ENCODE results near the gene TRPM2. TPM values are rescaled to one million over a fixed set of nuclear protein-coding genes. Genes with fewer than 3 reads are reported as not detected.
A peak's percentile ranks its signal among the peaks of the same experiment; 100 is the strongest.

The TRPM2 gene
- polyA plus RNA-seq, 3 donors = 0.98 to 1.3 (median 1.2) TPM

GRCh38 chr21:44374601-44375280 lies 21.3 kb downstream of the TRPM2 start:
- no peak for DNase-seq

DNA sequence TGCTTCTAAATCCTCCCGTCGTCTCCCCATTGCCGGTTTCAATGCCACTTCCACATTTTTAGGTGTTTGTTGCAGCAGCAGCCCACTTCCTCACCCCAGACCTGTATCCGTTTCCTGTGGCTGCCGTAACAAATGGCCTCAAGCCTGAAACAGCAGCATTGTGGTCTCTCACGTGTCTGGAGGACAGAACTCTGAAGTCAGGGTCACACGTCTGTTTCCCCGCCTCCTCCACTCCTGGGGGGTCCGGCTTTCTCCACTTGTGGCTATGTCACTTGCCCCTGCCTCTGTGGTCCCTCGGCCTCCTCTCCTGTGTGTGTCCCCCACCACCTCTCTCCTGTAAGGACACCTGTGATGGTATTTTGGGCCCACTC lies 21.8 kb downstream of the TRPM2 start:
- DNase-seq = no peak

DNA sequence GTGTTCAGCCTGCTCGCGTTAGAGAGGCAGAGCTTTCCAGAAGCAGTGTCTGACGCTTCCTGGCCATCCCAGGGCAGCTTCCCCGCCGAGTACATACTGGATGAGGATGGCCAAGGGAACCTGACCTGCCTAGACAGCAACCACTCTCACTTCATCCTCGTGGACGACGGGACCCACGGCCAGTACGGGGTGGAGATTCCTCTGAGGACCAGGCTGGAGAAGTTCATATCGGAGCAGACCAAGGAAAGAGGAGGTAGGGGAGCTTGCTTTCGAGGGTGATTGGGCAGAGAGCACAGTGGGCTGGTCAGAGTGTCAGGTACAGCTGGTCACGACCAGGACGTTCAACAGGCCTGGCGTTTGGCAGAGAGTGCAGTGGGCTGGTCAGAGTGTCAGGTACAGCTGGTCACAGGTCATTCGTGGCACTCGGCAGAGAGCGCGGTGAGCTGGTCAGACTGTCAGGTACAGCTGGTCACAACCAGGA lies 22.4 kb downstream of the TRPM2 start:
- no peak for DNase-seq

DNA sequence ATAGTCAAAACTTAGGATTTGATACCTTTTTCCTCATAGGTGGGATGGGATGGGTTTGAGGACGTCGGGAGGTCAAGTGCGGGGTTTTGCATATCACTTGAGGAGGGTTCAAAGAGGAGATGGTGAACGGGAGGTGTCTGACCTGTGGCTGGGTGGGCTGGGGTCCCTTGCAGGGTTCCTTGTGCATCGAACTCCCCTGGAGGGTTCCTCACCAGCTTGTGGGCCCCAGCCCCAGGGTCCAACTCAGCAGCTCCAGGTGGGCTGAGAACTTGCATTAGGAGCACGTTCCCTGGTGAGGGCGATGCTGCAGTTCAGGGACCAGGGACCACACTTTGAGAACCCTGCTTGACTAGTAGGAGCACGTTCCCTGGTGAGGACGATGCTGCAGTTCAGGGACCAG lies 23.2 kb downstream of the TRPM2 start:
- DNase-seq = no peak

- no peak for DNase-seq
Observed at GRCh38 chr21:44377201-44377921, 23.9 kb downstream of the TRPM2 start.

- DNase-seq = no peak
Observed at GRCh38 chr21:44377922-44378645, 24.7 kb downstream of the TRPM2 start.

DNA sequence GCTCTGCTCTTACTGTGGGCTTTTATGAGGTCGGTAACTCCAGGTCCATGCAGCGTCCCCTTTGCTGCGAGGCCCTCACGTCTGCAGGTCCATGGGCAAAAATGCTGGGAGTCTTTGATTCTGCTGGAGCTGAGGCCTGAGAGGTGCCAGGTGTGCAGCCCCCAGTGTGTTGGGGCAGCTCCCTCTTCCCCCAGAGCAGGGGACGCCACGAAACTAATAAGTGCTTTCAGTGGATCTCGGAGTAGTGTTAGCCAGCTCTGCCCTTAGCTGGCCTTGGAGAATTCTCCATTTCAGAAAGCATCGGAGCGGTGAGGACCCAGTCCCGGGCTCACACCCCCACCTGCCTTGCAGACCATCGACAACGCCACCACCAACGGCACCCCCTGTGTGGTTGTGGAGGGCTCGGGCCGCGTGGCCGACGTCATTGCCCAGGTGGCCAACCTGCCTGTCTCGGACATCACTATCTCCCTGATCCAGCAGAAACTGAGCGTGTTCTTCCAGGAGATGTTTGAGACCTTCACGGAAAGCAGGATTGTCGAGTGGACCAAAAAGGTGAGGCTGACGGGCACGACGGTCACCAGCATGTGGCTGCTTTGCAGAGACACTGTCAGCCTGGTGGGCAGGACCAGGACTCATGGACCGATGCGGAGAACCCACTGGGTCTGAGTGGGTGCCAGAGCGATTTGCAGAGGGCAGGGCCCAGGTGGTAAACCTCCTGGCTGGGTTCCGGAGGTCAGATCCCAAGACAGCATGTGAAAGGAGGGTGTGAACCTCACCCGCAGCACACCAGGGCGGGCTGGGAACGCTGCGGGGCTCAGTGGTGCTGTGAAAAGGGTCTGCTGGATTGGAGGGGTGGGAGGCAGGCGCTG lies 25.5 kb downstream of the TRPM2 start:
- DNase-seq = no peak

DNA sequence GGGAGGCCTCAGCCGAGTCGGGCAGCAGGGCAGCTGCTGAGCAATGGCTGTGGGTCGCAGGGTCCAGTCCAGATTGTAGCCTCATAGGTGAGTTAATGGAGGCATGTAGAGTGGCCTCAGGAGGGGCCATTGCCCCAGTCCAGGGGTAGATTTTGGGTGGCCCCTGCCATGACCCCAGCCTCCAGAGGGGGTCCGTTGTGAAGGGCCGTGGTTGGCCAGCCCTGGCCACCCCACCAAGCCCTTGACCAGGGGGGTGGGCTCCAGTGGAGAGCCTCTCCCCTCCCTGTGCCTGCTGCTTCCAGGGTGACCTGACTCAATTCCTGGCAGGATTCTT lies 26.1 kb downstream of the TRPM2 start:
- no peak for DNase-seq

DNA sequence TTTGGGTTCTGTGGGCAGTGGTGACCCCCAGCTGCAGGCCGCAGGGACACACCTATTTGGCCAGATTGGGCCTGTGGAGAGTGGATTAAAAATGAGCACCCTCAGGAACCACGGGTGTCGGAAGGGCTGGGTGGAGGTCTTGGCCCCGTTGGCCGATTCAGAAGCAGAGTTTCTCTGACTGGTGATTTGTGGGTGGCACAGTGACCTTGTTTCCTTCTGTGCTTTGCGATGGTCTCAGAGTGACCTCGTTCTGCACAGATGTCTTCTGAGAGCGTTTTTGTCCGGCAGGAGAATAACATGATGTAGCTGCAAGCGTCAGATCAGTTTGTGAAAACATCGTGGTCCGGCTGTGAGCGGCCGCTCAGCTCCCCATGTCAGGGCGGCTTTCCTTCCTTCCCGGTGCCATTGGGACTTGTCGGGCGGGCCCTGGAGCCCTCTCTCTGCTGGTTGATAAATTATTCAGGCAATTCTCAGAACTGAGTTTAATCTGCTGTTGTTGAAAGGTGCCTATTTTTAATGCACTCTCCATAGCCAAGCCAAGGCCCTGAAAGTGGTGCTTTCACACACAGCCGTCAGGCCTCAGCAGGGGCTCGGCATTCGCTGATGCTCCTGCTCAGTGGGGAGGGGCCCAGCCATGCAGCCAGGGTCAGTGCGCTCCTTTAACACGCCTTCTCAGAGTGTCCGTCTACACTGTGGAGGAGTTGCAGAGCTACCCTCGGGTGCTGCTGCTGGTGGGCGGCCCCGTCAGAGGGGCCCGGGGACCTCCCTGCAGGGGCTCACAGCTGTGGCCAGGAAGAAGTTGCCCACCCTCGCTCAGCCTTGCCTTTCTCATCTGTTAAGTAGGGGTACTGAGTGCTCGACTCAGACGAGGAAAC lies 26.8 kb downstream of the TRPM2 start:
- peak; percentile 7 for DNase-seq

DNA sequence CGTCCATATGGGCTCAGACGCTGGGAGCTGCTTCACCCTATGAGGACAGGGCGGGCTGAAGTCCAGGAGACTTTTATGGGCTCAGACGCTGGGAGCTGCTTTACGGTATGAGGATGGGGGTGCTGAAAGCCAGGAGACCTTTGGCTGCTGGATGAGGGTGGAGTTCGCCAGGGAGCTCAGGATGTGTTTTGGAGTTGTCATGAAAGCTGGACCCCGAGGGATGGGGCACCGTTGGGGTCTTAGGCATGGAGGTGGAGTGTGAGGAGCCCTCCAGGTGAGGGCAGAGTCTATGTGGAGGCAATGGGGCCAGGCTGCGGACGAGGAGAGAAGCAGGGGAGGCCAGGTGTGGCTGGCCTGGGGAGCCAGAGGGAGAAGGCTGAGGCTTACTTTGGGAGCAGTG lies 27.5 kb downstream of the TRPM2 start:
- DNase-seq = no peak

DNA sequence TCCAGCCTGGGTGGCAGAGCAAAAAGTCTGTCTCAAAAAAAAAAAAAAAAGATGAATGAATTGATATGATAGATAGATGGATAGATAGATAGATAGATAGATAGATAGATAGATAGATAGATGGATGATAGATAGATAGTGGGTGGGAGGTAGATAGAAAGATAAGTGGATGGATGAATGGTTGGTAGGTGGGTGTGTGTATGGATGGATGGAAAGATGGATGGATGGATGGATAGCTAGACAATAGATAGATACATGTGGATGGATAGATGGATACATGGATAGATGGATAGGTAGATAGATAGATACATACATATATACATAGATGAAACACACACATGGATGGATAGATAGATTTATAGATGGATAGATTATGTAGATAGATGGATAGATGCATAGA lies 28.5 kb downstream of the TRPM2 start:
- no peak for DNase-seq

DNA sequence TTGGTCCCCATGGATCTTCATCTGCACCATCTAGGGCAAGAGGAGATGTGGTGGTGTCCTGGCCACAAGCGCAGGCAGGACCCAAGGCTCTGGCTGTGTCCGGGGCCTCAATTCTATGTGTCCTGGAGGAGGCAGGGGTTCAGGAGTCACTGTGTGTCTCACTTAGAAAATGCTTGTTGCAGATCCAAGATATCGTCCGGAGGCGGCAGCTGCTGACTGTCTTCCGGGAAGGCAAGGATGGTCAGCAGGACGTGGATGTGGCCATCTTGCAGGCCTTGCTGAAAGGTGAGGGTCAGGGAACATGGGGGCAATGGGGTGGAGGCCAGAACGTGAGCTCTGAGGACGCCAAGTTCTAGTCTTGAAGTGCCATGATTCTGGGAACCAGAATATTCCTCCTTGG lies 29.1 kb downstream of the TRPM2 start:
- no peak for DNase-seq

GRCh38 chr21:44383216-44383615 lies 29.8 kb downstream of the TRPM2 start:
- DNase-seq = no peak

DNA sequence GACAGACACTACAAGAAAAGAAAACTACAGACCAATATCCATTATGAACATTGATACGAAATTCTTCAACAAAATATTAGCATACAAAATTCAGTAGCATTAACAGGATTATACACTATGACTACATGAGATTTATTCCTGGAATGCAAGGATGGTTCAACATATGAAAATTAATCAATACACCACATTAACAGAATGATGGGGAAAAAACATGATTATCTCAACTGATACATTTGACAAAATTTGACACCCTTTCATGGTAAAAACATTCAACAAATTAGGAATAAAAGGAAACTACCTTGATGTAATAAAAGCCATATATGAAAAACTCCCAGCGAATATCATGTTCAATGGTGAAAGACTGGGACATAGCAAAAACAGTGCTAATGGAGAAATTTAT lies 31.5 kb downstream of the TRPM2 start:
- no peak for DNase-seq

DNA sequence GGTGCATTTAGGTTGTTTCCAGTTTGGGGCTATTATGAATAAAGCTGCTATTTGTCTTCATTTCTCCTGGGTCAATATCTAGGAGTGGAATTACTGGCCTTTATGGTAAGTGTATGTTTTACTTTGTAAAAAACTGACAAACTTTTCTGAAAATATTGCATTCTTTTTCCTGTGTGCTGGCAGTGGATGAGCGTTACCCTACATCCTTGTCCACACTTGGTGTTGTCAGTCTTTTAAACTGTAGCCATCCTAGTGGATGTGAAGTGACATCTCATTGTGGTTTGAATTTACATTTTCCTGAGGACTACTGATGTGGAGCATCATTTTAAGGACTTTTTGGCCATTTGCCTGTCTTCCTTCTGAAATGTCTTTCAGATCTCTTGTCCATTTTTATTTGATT lies 35.9 kb downstream of the TRPM2 start:
- DNase-seq = no peak

DNA sequence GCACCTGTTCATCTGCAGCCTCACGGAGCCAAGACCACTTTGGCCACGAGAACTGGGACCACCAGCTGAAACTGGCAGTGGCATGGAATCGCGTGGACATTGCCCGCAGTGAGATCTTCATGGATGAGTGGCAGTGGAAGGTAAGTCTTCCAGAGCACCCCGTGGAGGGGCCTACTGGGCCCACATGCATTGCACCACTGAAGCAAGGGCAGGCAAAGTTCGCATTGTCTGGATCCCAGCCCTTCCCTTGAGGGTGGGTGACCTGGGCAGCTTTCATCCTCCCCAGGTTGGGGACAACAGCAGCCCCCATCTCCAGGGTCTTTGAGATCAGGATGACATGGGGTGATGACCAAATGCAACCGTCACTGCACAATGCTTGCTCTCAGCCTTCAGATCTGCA lies 37.5 kb downstream of the TRPM2 start:
- no peak for DNase-seq

DNA sequence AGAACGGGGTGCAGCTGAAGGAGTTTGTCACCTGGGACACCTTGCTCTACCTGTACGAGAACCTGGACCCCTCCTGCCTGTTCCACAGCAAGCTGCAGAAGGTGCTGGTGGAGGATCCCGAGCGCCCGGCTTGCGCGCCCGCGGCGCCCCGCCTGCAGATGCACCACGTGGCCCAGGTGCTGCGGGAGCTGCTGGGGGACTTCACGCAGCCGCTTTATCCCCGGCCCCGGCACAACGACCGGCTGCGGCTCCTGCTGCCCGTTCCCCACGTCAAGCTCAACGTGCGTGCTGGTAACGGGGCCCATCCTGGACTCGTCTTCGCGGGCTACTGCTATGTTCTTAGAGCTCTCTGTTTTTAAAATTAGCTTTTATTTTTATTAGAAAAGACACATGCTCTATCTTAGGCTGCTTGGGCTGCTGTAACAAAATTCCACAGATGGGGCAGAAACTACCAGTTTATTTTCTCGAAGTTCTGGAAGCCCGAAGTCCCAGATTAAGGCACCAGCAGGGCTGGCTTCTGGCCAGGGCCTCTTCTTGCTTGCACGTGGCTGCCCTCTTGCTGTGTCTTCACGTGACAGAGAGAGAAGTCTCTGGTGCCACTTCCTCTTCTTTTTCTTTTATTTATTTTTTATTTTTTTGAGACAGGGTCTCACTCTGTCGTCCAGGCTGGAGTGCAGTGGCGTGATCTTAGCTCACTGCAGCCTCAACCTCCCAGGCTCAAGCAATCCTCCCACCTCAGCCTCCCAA lies 38.1 kb downstream of the TRPM2 start:
- DNase-seq = no peak

- no peak for DNase-seq
Observed at GRCh38 chr21:44392185-44392584, 38.8 kb downstream of the TRPM2 start.

- no peak for DNase-seq
Observed at GRCh38 chr21:44392916-44393315, 39.5 kb downstream of the TRPM2 start.

- DNase-seq = no peak
Observed at GRCh38 chr21:44394733-44395132, 41.3 kb downstream of the TRPM2 start.
